ENCODE results near the gene DERL3. TPM values are rescaled to one million over a fixed set of nuclear protein-coding genes. Genes with fewer than 3 reads are reported as not detected.

Gene DERL3
- total RNA-seq, 1 experiment from 2014 or later = 0.57 TPM

- no peak for DNase-seq (ENCODE audit: low read depth)
These were observed 36.9 kb downstream of the DERL3 start for GRCh38 chr22:23801886-23802377.

GRCh38 chr22:23801238-23801821 is 37.5 kb downstream of the DERL3 start:
- DNase-seq (ENCODE audit: low read depth) = no peak

GRCh38 chr22:23800297-23801237 is 38.2 kb downstream of the DERL3 start:
- DNase-seq (ENCODE audit: low read depth) = no peak

- no peak for DNase-seq (ENCODE audit: low read depth)
These were observed 42.3 kb downstream of the DERL3 start for GRCh38 chr22:23796461-23796860.

GRCh38 chr22:23793326-23793725 is 45.5 kb downstream of the DERL3 start:
- no peak for DNase-seq (ENCODE audit: low read depth)

GRCh38 chr22:23791738-23792645 is 46.8 kb downstream of the DERL3 start:
- DNase-seq (ENCODE audit: low read depth) = no peak

GRCh38 chr22:23790819-23791737 is 47.7 kb downstream of the DERL3 start:
- no peak for DNase-seq (ENCODE audit: low read depth)

GRCh38 chr22:23789638-23790037 is 49.2 kb downstream of the DERL3 start:
- DNase-seq (ENCODE audit: low read depth) = no peak

- no peak for DNase-seq (ENCODE audit: low read depth)
These were observed 49.7 kb downstream of the DERL3 start for GRCh38 chr22:23789121-23789520.

- DNase-seq (ENCODE audit: low read depth) = no peak
These were observed 50.9 kb downstream of the DERL3 start for GRCh38 chr22:23787910-23788309.

- DNase-seq (ENCODE audit: low read depth) = no peak
These were observed 51.3 kb downstream of the DERL3 start for GRCh38 chr22:23787600-23787896.

- peak; percentile 91 for DNase-seq (ENCODE audit: low read depth)
These were observed 51.8 kb downstream of the DERL3 start, which contains the start of gene SMARCB1 for GRCh38 chr22:23786752-23787599. Gene SMARCB1, plus strand, starts transcription at chr22:23786966. Its CDS starts 204 bp downstream, at chr22:23787170.

- DNase-seq (ENCODE audit: low read depth) = no peak
These were observed 52.5 kb downstream of the DERL3 start for GRCh38 chr22:23786261-23786710.

Other genes starting within 250 kb of the DERL3 start
- not detected in 2 replicates for gene DRICH1, start 206.7 kb downstream of the DERL3 start, total RNA-seq (2014; rRNA removed; shearing (Covaris generic))
- not detected in 2 replicates for gene RGL4, start 148.0 kb downstream of the DERL3 start, total RNA-seq (2014; rRNA removed; shearing (Covaris generic))
- 2.1 and 3.1 TPM in 2 replicates for gene ZNF70, start 87.9 kb downstream of the DERL3 start, total RNA-seq (2014; rRNA removed; shearing (Covaris generic))
- gene VPREB3, start 84.6 kb downstream of the DERL3 start, total RNA-seq (2014; rRNA removed; shearing (Covaris generic)) = not detected in 2 replicates
- gene C22orf15, start 76.0 kb downstream of the DERL3 start, total RNA-seq (2014; rRNA removed; shearing (Covaris generic)) = not detected in 2 replicates
- 3.5 and 31.6 TPM in 2 replicates for gene CHCHD10, start 71.0 kb downstream of the DERL3 start, total RNA-seq (2014; rRNA removed; shearing (Covaris generic))
- gene MMP11, start 66.2 kb downstream of the DERL3 start, total RNA-seq (2014; rRNA removed; shearing (Covaris generic)) = 0.34 and 4.2 TPM in 2 replicates
- 125 and 144 TPM in 2 replicates for gene SMARCB1, start 52.0 kb downstream of the DERL3 start, total RNA-seq (2014; rRNA removed; shearing (Covaris generic))
- gene SLC2A11, start 18.9 kb upstream of the DERL3 start, total RNA-seq (2014; rRNA removed; shearing (Covaris generic)) = 6.0 and 7.4 TPM in 2 replicates
- 224 and 296 TPM in 2 replicates for gene MIF, start 55.4 kb upstream of the DERL3 start, total RNA-seq (2014; rRNA removed; shearing (Covaris generic))
- gene GSTT2B, start 122.2 kb upstream of the DERL3 start, total RNA-seq (2014; rRNA removed; shearing (Covaris generic)) = 0.68 and 0.91 TPM in 2 replicates
- 0.11 and 1.1 TPM in 2 replicates for gene DDTL, start 127.9 kb upstream of the DERL3 start, total RNA-seq (2014; rRNA removed; shearing (Covaris generic))
- gene DDT, start 135.4 kb upstream of the DERL3 start, total RNA-seq (2014; rRNA removed; shearing (Covaris generic)) = 113 and 133 TPM in 2 replicates
- gene GSTT2, start 141.1 kb upstream of the DERL3 start, total RNA-seq (2014; rRNA removed; shearing (Covaris generic)) = not detected in 2 replicates
- gene GSTT4, start 166.4 kb upstream of the DERL3 start, total RNA-seq (2014; rRNA removed; shearing (Covaris generic)) = not detected in 2 replicates
- gene CABIN1, start 172.3 kb upstream of the DERL3 start, total RNA-seq (2014; rRNA removed; shearing (Covaris generic)) = 21.2 and 28.2 TPM in 2 replicates

All from Daoy (cell line).